UCSD-AML1 (cell line): ENCODE results near the gene NUTM2F.
"Not testable (repeated sequence)": the region's sequence is repeated elsewhere in the genome, so short reads cannot be mapped to it uniquely, and the experiment has no call there.

Experiments
- DNase-seq: peaks from one replicate; lab custom pipeline; 2025; ENCODE audit not compliant: unreplicated experiment; lab: John Stamatoyannopoulos, UW

NUTM2F gene

GRCh38 chr9:94315034-94315984 is 13.1 kb downstream of the NUTM2F start:
- DNase-seq: not testable (repeated sequence)

GRCh38 chr9:94303321-94303720 is 25.1 kb downstream of the NUTM2F start:
- DNase-seq: no peak

- DNase-seq: no peak
Observed at GRCh38 chr9:94302426-94302825, 26.0 kb downstream of the NUTM2F start.

- DNase-seq: no peak
Observed at GRCh38 chr9:94301583-94301982, 26.9 kb downstream of the NUTM2F start.

GRCh38 chr9:94300470-94301301 is 27.8 kb downstream of the NUTM2F start:
- DNase-seq: no peak

GRCh38 chr9:94298949-94299599 is 29.4 kb downstream of the NUTM2F start:
- no peak for DNase-seq

- no peak for DNase-seq
Observed at GRCh38 chr9:94289691-94290090, 38.8 kb downstream of the NUTM2F start.

GRCh38 chr9:94287877-94288513 is 40.4 kb downstream of the NUTM2F start:
- DNase-seq: no peak

- no peak for DNase-seq
Observed at GRCh38 chr9:94286116-94286515, 42.3 kb downstream of the NUTM2F start.

GRCh38 chr9:94281101-94281500 is 47.3 kb downstream of the NUTM2F start:
- no peak for DNase-seq

- DNase-seq: no peak
Observed at GRCh38 chr9:94280409-94280989, 47.9 kb downstream of the NUTM2F start.

- DNase-seq: no peak
Observed at GRCh38 chr9:94277885-94278536, 50.4 kb downstream of the NUTM2F start.

GRCh38 chr9:94277029-94277428 is 51.4 kb downstream of the NUTM2F start:
- not testable (repeated sequence) for DNase-seq

GRCh38 chr9:94270009-94270408 is 58.4 kb downstream of the NUTM2F start:
- DNase-seq: no peak

- no peak for DNase-seq
Observed at GRCh38 chr9:94269264-94269663, 59.2 kb downstream of the NUTM2F start.
